ENCODE measurements around the gene KCNIP4.

DNA sequence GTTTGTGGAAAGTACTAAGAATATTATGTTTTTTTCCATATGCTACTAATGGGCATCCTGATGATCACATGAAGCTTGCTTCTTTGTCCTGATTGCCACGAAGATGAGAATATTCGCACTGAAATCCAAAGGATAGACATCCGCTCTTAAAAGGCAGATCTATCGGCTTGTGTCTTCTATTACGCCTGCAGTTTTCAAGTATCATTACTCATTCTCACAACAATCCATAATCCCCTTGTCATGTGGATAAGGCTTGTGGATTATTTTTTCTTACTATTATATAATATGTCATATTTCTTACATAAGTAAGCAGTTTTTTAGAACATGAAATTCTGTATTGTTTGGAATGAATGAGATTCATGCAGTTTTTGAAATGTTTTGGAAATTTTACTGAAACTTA is 62.8 kb downstream of the KCNIP4 start:
- TF ChIP-seq, protein P1, sequence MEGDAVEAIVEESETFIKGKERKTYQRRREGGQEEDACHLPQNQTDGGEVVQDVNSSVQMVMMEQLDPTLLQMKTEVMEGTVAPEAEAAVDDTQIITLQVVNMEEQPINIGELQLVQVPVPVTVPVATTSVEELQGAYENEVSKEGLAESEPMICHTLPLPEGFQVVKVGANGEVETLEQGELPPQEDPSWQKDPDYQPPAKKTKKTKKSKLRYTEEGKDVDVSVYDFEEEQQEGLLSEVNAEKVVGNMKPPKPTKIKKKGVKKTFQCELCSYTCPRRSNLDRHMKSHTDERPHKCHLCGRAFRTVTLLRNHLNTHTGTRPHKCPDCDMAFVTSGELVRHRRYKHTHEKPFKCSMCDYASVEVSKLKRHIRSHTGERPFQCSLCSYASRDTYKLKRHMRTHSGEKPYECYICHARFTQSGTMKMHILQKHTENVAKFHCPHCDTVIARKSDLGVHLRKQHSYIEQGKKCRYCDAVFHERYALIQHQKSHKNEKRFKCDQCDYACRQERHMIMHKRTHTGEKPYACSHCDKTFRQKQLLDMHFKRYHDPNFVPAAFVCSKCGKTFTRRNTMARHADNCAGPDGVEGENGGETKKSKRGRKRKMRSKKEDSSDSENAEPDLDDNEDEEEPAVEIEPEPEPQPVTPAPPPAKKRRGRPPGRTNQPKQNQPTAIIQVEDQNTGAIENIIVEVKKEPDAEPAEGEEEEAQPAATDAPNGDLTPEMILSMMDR (IDR thresholded peaks at IDR 0.05; ENCODE audit: poor library complexity): no peak
- TF ChIP-seq EZH2 (IDR thresholded peaks at IDR 0.05; ENCODE audit: borderline replicate concordance): no peak

Measured in hepatocyte (in vitro differentiated cells).